Type B pancreatic cell (in vitro differentiated cells): ENCODE results near the gene TSHZ1. TPM values are rescaled to one million over a fixed set of nuclear protein-coding genes. Genes with fewer than 3 reads are reported as not detected.

ENCODE experiments used
- DNase-seq: peaks from one replicate; pipeline ENCODE4 v3.0.0; 2021; ENCODE audit warnings: mixed read lengths; ENCODE audit not compliant: unreplicated experiment; ENCODE audit errors: extremely low spot score
- H3K27ac Mint-ChIP-seq: 2 replicates; pipeline ENCODE4 v1.8.0; 2021; ENCODE audit warnings: mild to moderate bottlenecking, mixed read lengths
- H3K27me3 Mint-ChIP-seq: 2 replicates; pipeline ENCODE4 v1.8.0; 2021; ENCODE audit warnings: mixed read lengths
- H3K36me3 Mint-ChIP-seq: 2 replicates; pipeline ENCODE4 v1.8.0; 2021; ENCODE audit warnings: mixed read lengths
- H3K4me1 Mint-ChIP-seq: one replicate; pipeline ENCODE4 v1.8.0; 2021; ENCODE audit warnings: mixed read lengths; ENCODE audit not compliant: unreplicated experiment
- H3K4me3 Mint-ChIP-seq: 2 replicates; pipeline ENCODE4 v1.8.0; 2021; ENCODE audit warnings: mild to moderate bottlenecking, mixed read lengths
- H3K9me3 Mint-ChIP-seq: 2 replicates; pipeline ENCODE4 v1.8.0; 2021; ENCODE audit warnings: mixed read lengths
- total RNA-seq: library from RNA; stranded (reverse); gene quantifications from 2 replicates; pipeline ENCODE4 v1.2.1, GENCODE V29; 2021; ENCODE audit warnings: low replicate concordance
- TF ChIP-seq, protein P1 (sequence below): fragments of 200-600 bp; sonication (generic); conservative IDR thresholded peaks from 2 replicates; pipeline ENCODE4 v1.5.0; 2021; ENCODE audit warnings: antibody characterized with exemption, mild to moderate bottlenecking

Gene TSHZ1
- total RNA-seq, 1 donor from 2014 or later, result 79.9 TPM

DNA sequence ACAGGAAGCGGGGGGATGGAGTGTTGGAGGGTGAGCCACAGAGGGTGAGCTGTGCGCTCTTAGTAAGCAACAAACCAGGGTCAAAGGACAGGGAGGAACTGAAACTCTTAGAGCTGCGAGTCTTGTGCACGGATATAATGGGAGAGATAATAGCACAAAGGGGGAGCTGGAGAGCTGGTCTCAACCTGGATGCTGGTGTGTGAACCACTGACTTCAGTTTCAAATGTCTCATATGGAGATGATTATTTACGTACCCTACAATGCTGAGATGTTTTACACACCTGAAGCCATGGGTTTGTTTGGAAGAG is 37.5 kb upstream of the TSHZ1 start:
- Mint-ChIP-seq H3K27ac (no peak overlapping the region), H3K27me3 (peaks cover 15% of the 10 kb centered on the region)
- DNase-seq, result no peak

DNA sequence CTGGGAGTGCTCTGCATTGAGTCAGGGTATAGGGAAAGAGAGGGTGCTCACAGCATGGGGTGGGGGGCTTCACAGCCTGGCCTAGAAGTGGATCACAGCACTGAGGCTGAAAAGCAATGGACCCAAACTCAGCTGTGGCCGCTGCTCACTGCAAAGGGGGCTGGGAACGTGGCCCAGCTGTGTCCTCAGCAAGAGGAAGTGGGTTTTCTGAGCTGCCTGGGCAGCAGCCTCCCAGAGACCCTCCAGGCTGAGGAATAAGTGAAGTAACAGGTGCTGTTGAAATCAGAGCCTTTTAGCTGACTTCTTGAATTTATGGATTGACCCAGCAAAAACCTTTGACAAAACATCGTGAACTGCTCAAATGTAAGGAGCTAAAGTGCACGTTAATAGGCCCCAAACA is 36.9 kb upstream of the TSHZ1 start:
- TF ChIP-seq, protein P1, sequence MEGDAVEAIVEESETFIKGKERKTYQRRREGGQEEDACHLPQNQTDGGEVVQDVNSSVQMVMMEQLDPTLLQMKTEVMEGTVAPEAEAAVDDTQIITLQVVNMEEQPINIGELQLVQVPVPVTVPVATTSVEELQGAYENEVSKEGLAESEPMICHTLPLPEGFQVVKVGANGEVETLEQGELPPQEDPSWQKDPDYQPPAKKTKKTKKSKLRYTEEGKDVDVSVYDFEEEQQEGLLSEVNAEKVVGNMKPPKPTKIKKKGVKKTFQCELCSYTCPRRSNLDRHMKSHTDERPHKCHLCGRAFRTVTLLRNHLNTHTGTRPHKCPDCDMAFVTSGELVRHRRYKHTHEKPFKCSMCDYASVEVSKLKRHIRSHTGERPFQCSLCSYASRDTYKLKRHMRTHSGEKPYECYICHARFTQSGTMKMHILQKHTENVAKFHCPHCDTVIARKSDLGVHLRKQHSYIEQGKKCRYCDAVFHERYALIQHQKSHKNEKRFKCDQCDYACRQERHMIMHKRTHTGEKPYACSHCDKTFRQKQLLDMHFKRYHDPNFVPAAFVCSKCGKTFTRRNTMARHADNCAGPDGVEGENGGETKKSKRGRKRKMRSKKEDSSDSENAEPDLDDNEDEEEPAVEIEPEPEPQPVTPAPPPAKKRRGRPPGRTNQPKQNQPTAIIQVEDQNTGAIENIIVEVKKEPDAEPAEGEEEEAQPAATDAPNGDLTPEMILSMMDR, result no peak
- H3K4me3 Mint-ChIP-seq, result no peak overlapping the region
- no peak for DNase-seq
- H3K9me3 Mint-ChIP-seq, result no peaks in the 10 kb centered on the region
- H3K27me3 Mint-ChIP-seq, result peaks cover 11% of the 10 kb centered on the region
- H3K4me1 Mint-ChIP-seq, result peaks cover 1% of the 10 kb centered on the region
- H3K36me3 Mint-ChIP-seq, result no peaks in the 10 kb centered on the region
- no peak overlapping the region for H3K27ac Mint-ChIP-seq

More for the DNA sequence above, 37.5 kb upstream of the TSHZ1 start:
- H3K9me3 Mint-ChIP-seq, result no peaks in the 10 kb centered on the region
- peaks cover 4% of the 10 kb centered on the region for H3K4me1 Mint-ChIP-seq
- H3K36me3 Mint-ChIP-seq, result no peaks in the 10 kb centered on the region
- TF ChIP-seq, protein P1, result no peak
- no peak overlapping the region for H3K4me3 Mint-ChIP-seq

DNA sequence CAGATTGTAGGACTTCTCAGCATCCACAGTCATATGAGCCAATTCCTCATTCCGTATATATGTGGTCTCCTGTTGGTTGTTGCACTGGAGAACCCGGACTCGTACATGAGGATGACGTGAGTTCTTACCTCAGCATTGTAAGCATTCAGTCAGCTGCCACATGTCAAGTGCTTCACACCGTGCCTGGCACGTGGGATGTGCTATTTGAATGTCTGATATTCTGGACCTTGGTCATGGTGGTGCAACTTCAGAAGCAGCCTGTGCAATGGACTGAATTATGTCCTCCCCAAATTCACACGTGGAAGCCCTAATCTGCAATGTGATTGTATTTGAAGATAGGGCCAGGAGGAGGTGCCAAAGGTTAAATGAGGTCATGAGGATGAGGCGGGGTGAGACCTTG is 33.7 kb upstream of the TSHZ1 start:
- no peak overlapping the region for H3K4me3 Mint-ChIP-seq
- peaks cover 9% of the 10 kb centered on the region for H3K27me3 Mint-ChIP-seq
- no peaks in the 10 kb centered on the region for H3K9me3 Mint-ChIP-seq
- TF ChIP-seq, protein P1, result no peak
- H3K4me1 Mint-ChIP-seq, result no peaks in the 10 kb centered on the region
- H3K36me3 Mint-ChIP-seq, result no peaks in the 10 kb centered on the region
- no peak overlapping the region for H3K27ac Mint-ChIP-seq
- no peak for DNase-seq

DNA sequence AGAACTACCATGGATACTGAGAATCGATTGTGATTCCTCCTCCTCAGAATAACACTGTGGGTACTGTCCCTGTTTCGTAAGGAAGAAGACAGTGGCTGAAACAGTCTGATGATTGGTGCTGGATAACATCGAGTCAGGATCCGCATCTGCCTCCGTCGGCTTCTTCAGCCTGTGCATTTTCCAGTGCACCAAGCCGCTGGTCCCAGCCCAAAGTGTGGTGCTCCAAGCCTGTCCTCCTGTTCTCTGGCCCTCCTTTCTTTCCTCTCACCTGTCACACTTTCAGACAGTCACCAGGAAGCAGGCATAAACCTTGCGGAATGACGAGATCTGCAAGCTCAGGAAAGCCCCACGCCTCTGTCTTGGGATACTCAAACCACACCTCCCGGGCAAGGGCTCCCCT is 32.2 kb upstream of the TSHZ1 start:
- H3K27ac Mint-ChIP-seq, result no peak overlapping the region
- H3K4me3 Mint-ChIP-seq, result no peak overlapping the region
- DNase-seq, result no peak
- peaks cover under 1% of the 10 kb centered on the region for H3K27me3 Mint-ChIP-seq
- no peaks in the 10 kb centered on the region for H3K4me1 Mint-ChIP-seq
- H3K9me3 Mint-ChIP-seq, result peaks cover 2% of the 10 kb centered on the region
- TF ChIP-seq, protein P1, result no peak
- no peaks in the 10 kb centered on the region for H3K36me3 Mint-ChIP-seq

DNA sequence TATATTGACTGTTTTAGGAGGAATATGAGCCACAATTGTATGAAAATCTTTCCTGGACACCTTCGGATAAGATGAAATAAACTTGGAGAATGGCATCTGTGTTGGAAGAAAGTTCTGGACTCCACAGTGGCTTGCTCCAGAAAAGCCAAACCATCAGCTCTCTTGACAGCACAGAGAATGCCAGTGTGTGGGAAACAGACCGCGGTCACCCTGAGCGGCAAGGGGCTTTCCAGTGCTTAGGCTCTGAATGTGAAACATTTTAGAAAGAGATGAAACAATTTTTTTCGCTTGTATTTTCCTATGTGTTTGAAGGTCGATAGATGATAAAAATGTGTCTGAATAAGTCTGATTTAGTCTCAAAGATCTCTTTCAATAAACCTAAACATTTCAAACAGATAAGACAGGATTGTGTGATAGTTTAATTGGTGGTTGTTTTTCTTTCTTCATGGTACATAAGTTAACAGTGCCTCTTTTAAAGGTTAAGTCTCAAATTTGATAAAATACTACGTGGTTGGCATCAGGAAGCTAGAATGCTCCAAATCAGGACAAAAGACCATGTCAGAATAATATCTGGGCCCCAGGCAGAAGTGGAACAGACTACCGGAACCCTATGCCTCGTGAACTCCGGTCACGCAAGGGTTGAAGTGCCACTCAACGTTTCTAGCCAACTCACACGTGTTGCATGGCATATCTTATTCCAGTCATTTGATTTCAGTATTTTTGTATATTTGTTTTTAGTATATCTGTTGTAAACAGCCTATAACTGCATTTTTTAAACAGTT is 30.6 kb upstream of the TSHZ1 start:
- H3K27ac Mint-ChIP-seq, result no peak overlapping the region
- DNase-seq, result no peak
- H3K9me3 Mint-ChIP-seq, result peaks cover 7% of the 10 kb centered on the region
- TF ChIP-seq, protein P1, result no peak
- H3K27me3 Mint-ChIP-seq, result no peaks in the 10 kb centered on the region
- H3K4me3 Mint-ChIP-seq, result no peak overlapping the region
- H3K4me1 Mint-ChIP-seq, result no peaks in the 10 kb centered on the region
- H3K36me3 Mint-ChIP-seq, result no peaks in the 10 kb centered on the region
